HepG2 (cell line): ENCODE measurements around the gene ZNF444. TPM values are rescaled to one million over a fixed set of nuclear protein-coding genes. Genes with fewer than 3 reads are reported as not detected.

Experiments used
- ARID2 ChIP-seq: sonication (generic); formaldehyde crosslinking; IDR thresholded peaks from 2 replicates; pipeline ENCODE4 v1.8.1; 2022; ENCODE audit warnings: mild to moderate bottlenecking, missing genetic modification reagents, borderline replicate concordance
- ASH2L ChIP-seq: fragments of 300-600, 200-600 bp; sonication (generic); IDR thresholded peaks from 2 replicates; pipeline ENCODE4 v1.7.0; 2017; ENCODE audit warnings: low read depth, mild to moderate bottlenecking, moderate library complexity, mixed read lengths, low read length; ENCODE audit not compliant: insufficient read length
- ATF7-NPFF ChIP-seq: sonication (generic); formaldehyde crosslinking; IDR thresholded peaks from 2 replicates; pipeline ENCODE4 v1.8.1; 2023; ENCODE audit warnings: mild to moderate bottlenecking, low read depth, missing genetic modification reagents, moderate library complexity
- CBFB ChIP-seq: sonication (generic); formaldehyde crosslinking; IDR thresholded peaks from 2 replicates; pipeline ENCODE4 v1.4.0; 2020; ENCODE audit warnings: missing genetic modification reagents
- DNMT1 ChIP-seq: sonication (generic); formaldehyde crosslinking; IDR thresholded peaks from 2 replicates; pipeline ENCODE4 v1.5.1; 2020; ENCODE audit warnings: mild to moderate bottlenecking, missing genetic modification reagents
- HDAC6 ChIP-seq: fragments of 200-600 bp; sonication (generic); IDR thresholded peaks from 2 replicates; pipeline ENCODE4 v1.7.0; 2017; ENCODE audit warnings: mild to moderate bottlenecking, antibody characterized with exemption, low read length, low read depth
- HMG20A ChIP-seq: IDR thresholded peaks from 2 replicates; pipeline ENCODE4 v1.6.1; 2016; ENCODE audit warnings: borderline replicate concordance
- IKZF1 ChIP-seq: fragments of 450-650 bp; IDR thresholded peaks from 2 replicates; pipeline ENCODE4 v1.7.1; 2016
- JDP2 ChIP-seq: sonication (generic); formaldehyde crosslinking; IDR thresholded peaks from 2 replicates; pipeline ENCODE4 v1.8.1; 2022; ENCODE audit warnings: missing genetic modification reagents, borderline replicate concordance
- KAT8 ChIP-seq: IDR thresholded peaks from 2 replicates; pipeline ENCODE4 v1.6.1; 2016; ENCODE audit warnings: missing genetic modification reagents, missing compliant biosample characterization
- KDM5B ChIP-seq: sonication (generic); formaldehyde crosslinking; IDR thresholded peaks from 2 replicates; pipeline ENCODE4 v1.4.0; 2020; ENCODE audit warnings: missing genetic modification reagents, mild to moderate bottlenecking, borderline replicate concordance
- KLF16 ChIP-seq, 2 experiments: sonication (generic) in 1 of 2; formaldehyde crosslinking in 1 of 2; IDR thresholded peaks; 2 replicates each; pipeline versions ENCODE4 v1.6.1 to v1.8.0; 2016 to 2023; ENCODE audit warnings: missing genetic modification reagents in 2 of 2, missing compliant biosample characterization in 1 of 2
- MED1 ChIP-seq: sonication (generic); formaldehyde crosslinking; IDR thresholded peaks from 2 replicates; pipeline ENCODE4 v1.4.0; 2020; ENCODE audit warnings: missing genetic modification reagents
- POGZ ChIP-seq: sonication (generic); formaldehyde crosslinking; IDR thresholded peaks from 2 replicates; pipeline ENCODE4 v1.4.0; 2020; ENCODE audit warnings: mild to moderate bottlenecking, missing genetic modification reagents
- PRMT3 ChIP-seq: sonication (generic); formaldehyde crosslinking; IDR thresholded peaks from 2 replicates; pipeline ENCODE4 v1.8.1; 2022; ENCODE audit warnings: low read depth, mild to moderate bottlenecking, moderate library complexity, missing genetic modification reagents, borderline replicate concordance
- RCOR2 ChIP-seq: IDR thresholded peaks from 2 replicates; pipeline ENCODE4 v1.6.1; 2016; ENCODE audit warnings: missing biosample characterization, missing genetic modification reagents
- RFX3 ChIP-seq: IDR thresholded peaks from 2 replicates; pipeline ENCODE4 v1.6.1; 2016; ENCODE audit warnings: missing biosample characterization, missing genetic modification reagents
- RNF2 ChIP-seq: fragments of 450-650 bp; conservative IDR thresholded peaks from 2 replicates; pipeline ENCODE4 v1.6.1; 2016; ENCODE audit warnings: low read depth
- SIX4 ChIP-seq: sonication (generic); formaldehyde crosslinking; IDR thresholded peaks from 2 replicates; pipeline ENCODE4 v1.4.0; 2020; ENCODE audit warnings: missing genetic modification reagents
- SRY ChIP-seq: sonication (generic); formaldehyde crosslinking; IDR thresholded peaks from 2 replicates; pipeline ENCODE4 v1.8.0; 2022; ENCODE audit warnings: mild to moderate bottlenecking, missing genetic modification reagents
- SYNCRIP ChIP-seq: fragments of 200-400 bp; formaldehyde crosslinking; IDR thresholded peaks from 2 replicates; pipeline ENCODE4 v1.6.1; 2018; ENCODE audit warnings: mild to moderate bottlenecking, low read depth, low read length; ENCODE audit not compliant: insufficient read depth
- ZNF160 ChIP-seq: sonication (generic); formaldehyde crosslinking; IDR thresholded peaks from 2 replicates; pipeline ENCODE4 v1.8.0; 2022; ENCODE audit warnings: mild to moderate bottlenecking, inconsistent platforms, missing genetic modification reagents
- ZNF232 ChIP-seq: sonication (generic); formaldehyde crosslinking; IDR thresholded peaks from 2 replicates; pipeline ENCODE4 v1.4.0; 2020; ENCODE audit warnings: missing genetic modification reagents, borderline replicate concordance
- ZNF264 ChIP-seq: sonication (generic); formaldehyde crosslinking; IDR thresholded peaks from 2 replicates; pipeline ENCODE4 v1.4.0; 2020; ENCODE audit warnings: missing genetic modification reagents
- ZNF383 ChIP-seq: sonication (generic); formaldehyde crosslinking; IDR thresholded peaks from 2 replicates; pipeline ENCODE4 v1.4.0; 2020; ENCODE audit warnings: missing genetic modification reagents, mild to moderate bottlenecking, borderline replicate concordance
- ZNF451 ChIP-seq: sonication (generic); formaldehyde crosslinking; IDR thresholded peaks from 2 replicates; pipeline ENCODE4 v1.5.0; 2020; ENCODE audit warnings: mild to moderate bottlenecking, missing genetic modification reagents
- ZNF615 ChIP-seq: sonication (generic); formaldehyde crosslinking; IDR thresholded peaks from 2 replicates; pipeline ENCODE4 v1.5.0; 2020; ENCODE audit warnings: mild to moderate bottlenecking, missing genetic modification reagents, borderline replicate concordance
- ZNF720 ChIP-seq: sonication (generic); formaldehyde crosslinking; IDR thresholded peaks from 2 replicates; pipeline ENCODE4 v1.4.0; 2020; ENCODE audit warnings: missing genetic modification reagents
- polyA plus RNA-seq, 8 experiments: library from polyadenylated mRNA; depleted of rRNA in 3 of 8; stranded (reverse) in 7 of 8; unstranded in 1 of 8; fragments of >200 nt; fragmentation: Illumina TruSeq in 4 of 8; extraction: Trizol in 4 of 8; gene quantifications; 2 replicates each; pipeline versions ENCODE4 v1.2.1 to v1.2.3, GENCODE V29; 2011 to 2016; ENCODE audit warnings: low read depth in 4 of 8, missing spikeins in 1 of 8, mixed read lengths in 1 of 8; ENCODE audit not compliant: insufficient read depth in 1 of 8
- total RNA-seq, 5 experiments: library from RNA; depleted of rRNA; stranded (reverse); fragments of >200 nt; fragmentation: Illumina TruSeq; extraction: Trizol; gene quantifications; 2 replicates each; pipeline ENCODE4 v1.2.3, GENCODE V29; 2016; ENCODE audit warnings: low read depth in 1 of 5
- TF ChIP-seq, protein P1 (sequence below): sonication (generic); formaldehyde crosslinking; IDR thresholded peaks from 2 replicates; pipeline ENCODE4 v1.5.1; 2020; ENCODE audit warnings: missing genetic modification reagents, mild to moderate bottlenecking, borderline replicate concordance
- TF ChIP-seq, protein P2 (sequence below): sonication (generic); formaldehyde crosslinking; IDR thresholded peaks from 2 replicates; pipeline ENCODE4 v1.5.1; 2020; ENCODE audit warnings: missing genetic modification reagents, mild to moderate bottlenecking, borderline replicate concordance

ZNF444 gene
- total and polyA plus RNA-seq, 2 of the 13 experiments (the other 11 are each of a cell fraction or from before 2014, with no cell fraction given), result 27.4 to 30.3 TPM

DNA sequence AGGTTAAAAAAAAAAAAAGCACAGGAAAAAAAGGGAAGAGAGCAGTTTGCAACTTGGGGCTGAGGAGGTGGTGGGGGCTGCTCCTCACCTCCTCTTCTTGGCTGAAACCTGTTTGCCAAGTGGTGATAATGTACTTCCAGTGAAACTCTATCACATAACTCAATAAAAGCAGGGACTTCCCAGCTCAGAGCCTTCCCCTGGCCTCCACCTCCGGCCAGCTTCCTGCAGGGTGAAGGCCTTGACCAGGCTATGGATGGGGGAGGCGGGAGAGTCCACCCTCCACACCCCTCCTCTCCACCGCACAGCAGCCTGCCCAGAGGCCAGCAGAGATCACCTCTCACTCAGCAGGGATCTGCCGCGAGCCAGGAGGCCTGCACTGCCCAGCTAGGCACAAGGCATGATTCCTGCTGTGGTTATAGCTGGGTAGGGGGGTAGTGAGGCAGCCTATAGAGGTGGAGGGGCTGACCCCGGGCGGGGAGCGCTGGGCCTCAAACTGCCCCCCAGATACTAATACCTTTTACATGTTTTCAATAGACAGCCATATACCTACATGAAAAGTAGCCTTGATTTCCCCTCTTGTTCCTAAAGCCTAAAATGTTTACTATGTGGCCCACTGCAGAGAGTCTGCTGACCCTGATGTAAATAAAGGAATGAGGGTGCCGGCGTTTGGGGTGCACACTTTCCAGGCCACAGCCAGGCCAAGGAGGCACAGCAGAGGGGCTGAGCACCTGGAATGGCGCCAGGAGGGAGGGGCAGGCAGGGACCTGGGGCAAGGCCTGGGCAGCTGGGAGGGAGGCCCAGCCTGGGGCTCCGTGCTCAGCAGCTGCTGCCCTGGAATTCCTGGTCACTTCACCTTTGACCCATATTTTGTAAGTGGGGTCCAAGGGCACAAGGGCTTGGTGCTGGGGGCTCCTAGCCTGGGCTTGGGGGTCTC lies 30.3 kb upstream of the ZNF444 start (continued):
- TF ChIP-seq SYNCRIP (no peak), IKZF1 (no peak), RNF2 (no peak), KLF16 (CRISPR knock-in tag; IDR thresholded peaks at IDR 0.05) (peak in 1 of 2 experiments; percentile 19; a peak in 1 of 4 replicates), MED1 (peak; percentile 65), HDAC6 (no peak), ASH2L (peak; percentile 75), ATF7-NPFF (CRISPR knock-in tag) (no peak), ZNF720 (CRISPR knock-in tag) (no peak), ZNF160 (no peak), DNMT1 (CRISPR knock-in tag) (no peak), SRY (peak; percentile 44; the same call in 1 of the 2 replicates), POGZ (CRISPR knock-in tag) (peak; percentile 58; the same call in 1 of the 2 replicates), ZNF451 (CRISPR knock-in tag) (no peak), HMG20A (CRISPR knock-in tag) (peak; percentile 17; the same call in 1 of the 2 replicates), CBFB (no peak), RFX3 (CRISPR knock-in tag) (no peak), JDP2 (CRISPR knock-in tag) (no peak), RCOR2 (0 out of 2 replicates have a peak, but pooled peaks have one; percentile 46), ZNF264 (CRISPR knock-in tag) (no peak), KAT8 (CRISPR knock-in tag) (peak; percentile 4), ARID2 (CRISPR knock-in tag) (no peak), PRMT3 (CRISPR knock-in tag) (no peak), KDM5B (CRISPR knock-in tag) (peak; percentile 44; the same call in 1 of the 2 replicates), ZNF232 (no peak), ZNF383 (CRISPR knock-in tag) (no peak), SIX4 (CRISPR knock-in tag) (no peak), ZNF615 (CRISPR knock-in tag) (no peak)
- TF ChIP-seq, protein P1, sequence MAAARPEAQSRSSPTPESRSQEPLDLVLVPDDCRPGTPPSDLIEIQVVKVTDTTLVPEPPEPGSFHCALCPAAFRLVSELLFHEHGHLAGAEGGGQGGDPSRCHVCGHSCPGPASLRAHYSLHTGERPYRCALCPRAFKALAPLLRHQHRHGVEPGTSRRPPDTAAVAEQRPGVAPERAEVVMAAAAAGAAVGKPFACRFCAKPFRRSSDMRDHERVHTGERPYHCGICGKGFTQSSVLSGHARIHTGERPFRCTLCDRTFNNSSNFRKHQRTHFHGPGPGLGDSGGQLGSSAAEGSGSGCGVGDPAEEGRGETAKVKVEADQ (CRISPR knock-in tag), result no peak
- TF ChIP-seq, protein P2, sequence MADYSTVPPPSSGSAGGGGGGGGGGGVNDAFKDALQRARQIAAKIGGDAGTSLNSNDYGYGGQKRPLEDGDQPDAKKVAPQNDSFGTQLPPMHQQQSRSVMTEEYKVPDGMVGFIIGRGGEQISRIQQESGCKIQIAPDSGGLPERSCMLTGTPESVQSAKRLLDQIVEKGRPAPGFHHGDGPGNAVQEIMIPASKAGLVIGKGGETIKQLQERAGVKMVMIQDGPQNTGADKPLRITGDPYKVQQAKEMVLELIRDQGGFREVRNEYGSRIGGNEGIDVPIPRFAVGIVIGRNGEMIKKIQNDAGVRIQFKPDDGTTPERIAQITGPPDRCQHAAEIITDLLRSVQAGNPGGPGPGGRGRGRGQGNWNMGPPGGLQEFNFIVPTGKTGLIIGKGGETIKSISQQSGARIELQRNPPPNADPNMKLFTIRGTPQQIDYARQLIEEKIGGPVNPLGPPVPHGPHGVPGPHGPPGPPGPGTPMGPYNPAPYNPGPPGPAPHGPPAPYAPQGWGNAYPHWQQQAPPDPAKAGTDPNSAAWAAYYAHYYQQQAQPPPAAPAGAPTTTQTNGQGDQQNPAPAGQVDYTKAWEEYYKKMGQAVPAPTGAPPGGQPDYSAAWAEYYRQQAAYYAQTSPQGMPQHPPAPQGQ (CRISPR knock-in tag), result no peak
